KMS-11 (cell line): ENCODE measurements around the gene ELP1.

Experiments used
- H2AFZ ChIP-seq: fragments of 200-600 bp; sonication (generic); 2 replicates; pipeline ENCODE4 v1.6.1; 2016; ENCODE audit warnings: antibody characterized with exemption, mixed run types, low read depth
- H3K27ac ChIP-seq: fragments of 200-600 bp; sonication (generic); 2 replicates; pipeline ENCODE4 v1.6.1; 2016; ENCODE audit warnings: mild to moderate bottlenecking, mixed run types
- H3K27me3 ChIP-seq: fragments of 200-600 bp; sonication (generic); 2 replicates; pipeline ENCODE4 v1.6.1; 2017; ENCODE audit warnings: mild to moderate bottlenecking, low read depth, mixed run types, moderate library complexity; ENCODE audit not compliant: insufficient read depth
- H3K36me3 ChIP-seq: fragments of 200-600 bp; sonication (generic); 2 replicates; pipeline ENCODE4 v1.6.1; 2017; ENCODE audit warnings: mild to moderate bottlenecking, mixed run types; ENCODE audit not compliant: insufficient read depth
- H3K4me1 ChIP-seq: fragments of 200-600 bp; sonication (generic); 2 replicates; pipeline ENCODE4 v1.6.1; 2016; ENCODE audit warnings: mild to moderate bottlenecking, low read depth, mixed run types; ENCODE audit not compliant: poor library complexity, severe bottlenecking
- H3K4me2 ChIP-seq: fragments of 200-600 bp; sonication (generic); 2 replicates; pipeline ENCODE4 v1.7.0; 2016; ENCODE audit warnings: mild to moderate bottlenecking, mixed run types
- H3K4me3 ChIP-seq: fragments of 200-600 bp; sonication (generic); IDR thresholded peaks from 2 replicates; pipeline ENCODE4 v1.6.1; 2017; ENCODE audit warnings: low read depth, low read length, mixed read lengths; ENCODE audit not compliant: insufficient read depth
- H3K79me2 ChIP-seq: fragments of 200-600 bp; sonication (generic); 2 replicates; pipeline ENCODE4 v1.6.1; 2016; ENCODE audit warnings: low read depth, mixed run types; ENCODE audit not compliant: insufficient read depth
- H3K9ac ChIP-seq: fragments of 200-600 bp; sonication (generic); 2 replicates; pipeline ENCODE4 v1.6.1; 2016; ENCODE audit warnings: mild to moderate bottlenecking, mixed run types
- H4K20me1 ChIP-seq: fragments of 200-600 bp; sonication (generic); 2 replicates; pipeline ENCODE4 v1.6.1; 2016; ENCODE audit warnings: mild to moderate bottlenecking, mixed run types; ENCODE audit not compliant: insufficient read depth
- CTCF ChIP-seq: fragments of 200-600 bp; sonication (generic); conservative IDR thresholded peaks from 2 replicates; pipeline ENCODE4 v1.6.1; 2017; ENCODE audit warnings: low read depth, mild to moderate bottlenecking, antibody characterized with exemption, low read length, moderate library complexity, mixed read lengths

ELP1 gene

GRCh38 chr9:108855888-108856287 lies 78.0 kb downstream of the ELP1 start, which contains the start of gene ACTL7B:
ACTL7B (minus strand) TSS chr9:108855986; CDS start chr9:108855930, 56 bp downstream.
- no peaks in the 10 kb centered on the region for H3K36me3 ChIP-seq
- H3K27me3 ChIP-seq = no peaks in the 10 kb centered on the region
- no peaks in the 10 kb centered on the region for H3K79me2 ChIP-seq
- no peak within 1 kb of the TSS for H3K27ac ChIP-seq
- H3K9ac ChIP-seq = no peak within 1 kb of the TSS
- no peaks in the 10 kb centered on the region for H4K20me1 ChIP-seq
- H3K4me1 ChIP-seq = no peaks in the 10 kb centered on the region
- H3K4me3 ChIP-seq = no peak within 1 kb of the TSS
- TF ChIP-seq CTCF = no peak
- no peak within 1 kb of the TSS for H3K4me2 ChIP-seq
- no peak within 1 kb of the TSS for H2AFZ ChIP-seq

- H4K20me1 ChIP-seq = no peaks in the 10 kb centered on the region
- no peak overlapping the region for H3K4me2 ChIP-seq
- H3K27ac ChIP-seq = no peak overlapping the region
- H2AFZ ChIP-seq = no peak overlapping the region
- no peak for TF ChIP-seq CTCF
- H3K9ac ChIP-seq = no peak overlapping the region
- no peaks in the 10 kb centered on the region for H3K27me3 ChIP-seq
- no peaks in the 10 kb centered on the region for H3K36me3 ChIP-seq
- no peaks in the 10 kb centered on the region for H3K79me2 ChIP-seq
- H3K4me3 ChIP-seq = no peak overlapping the region
- no peaks in the 10 kb centered on the region for H3K4me1 ChIP-seq
These were observed 78.4 kb downstream of the ELP1 start for GRCh38 chr9:108855529-108855886.

DNA sequence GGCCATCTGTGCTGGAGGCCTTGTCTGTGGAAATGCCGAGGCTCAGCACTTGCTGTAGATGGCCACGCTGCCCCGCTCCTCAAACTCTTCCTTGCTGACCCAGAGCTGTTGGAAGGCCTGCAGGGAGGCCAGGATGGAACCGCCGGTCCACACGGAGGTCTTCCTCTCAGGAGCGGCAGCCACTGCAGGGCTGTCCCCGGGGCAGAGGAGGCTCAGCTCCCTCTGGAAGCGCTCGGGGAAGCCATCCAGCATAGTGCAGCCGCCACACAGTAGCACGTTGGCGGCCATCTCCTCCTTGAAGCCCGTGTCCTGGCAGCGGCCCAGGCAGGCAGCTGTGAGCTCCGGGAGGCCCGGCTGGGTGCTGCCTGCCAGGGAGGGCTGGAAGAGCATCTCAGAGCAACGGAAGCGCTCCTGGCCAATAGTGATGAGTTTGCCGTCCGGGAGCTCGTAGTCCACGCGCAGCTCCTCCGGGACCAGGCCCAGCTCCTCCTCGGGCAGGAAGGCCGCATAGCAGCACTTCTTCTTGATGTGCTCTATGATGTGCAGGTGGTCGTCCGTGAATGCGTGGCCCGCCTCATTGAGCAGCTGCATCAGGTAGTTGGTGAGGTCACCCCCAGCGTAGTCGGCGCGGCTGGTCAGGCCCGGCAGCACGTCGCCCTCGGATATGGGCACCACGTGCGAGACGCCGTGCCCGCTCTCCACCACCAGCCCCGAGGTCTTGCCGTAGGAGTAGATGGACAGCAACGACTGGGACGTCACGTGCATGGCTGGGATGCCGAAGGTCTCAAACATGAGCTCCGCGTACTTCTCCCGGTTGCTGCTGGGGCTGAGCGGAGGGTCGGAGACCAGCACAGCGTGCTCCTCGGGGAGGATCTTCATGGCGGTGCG lies 79.0 kb downstream of the ELP1 start:
- H3K27me3 ChIP-seq = no peaks in the 10 kb centered on the region
- H3K36me3 ChIP-seq = no peaks in the 10 kb centered on the region
- TF ChIP-seq CTCF = no peak
- H2AFZ ChIP-seq = no peak overlapping the region
- H3K79me2 ChIP-seq = no peaks in the 10 kb centered on the region
- H3K4me3 ChIP-seq = no peak overlapping the region
- H3K9ac ChIP-seq = no peak overlapping the region
- no peaks in the 10 kb centered on the region for H3K4me1 ChIP-seq
- H3K4me2 ChIP-seq = no peak overlapping the region
- H3K27ac ChIP-seq = no peak overlapping the region
- H4K20me1 ChIP-seq = no peaks in the 10 kb centered on the region

DNA sequence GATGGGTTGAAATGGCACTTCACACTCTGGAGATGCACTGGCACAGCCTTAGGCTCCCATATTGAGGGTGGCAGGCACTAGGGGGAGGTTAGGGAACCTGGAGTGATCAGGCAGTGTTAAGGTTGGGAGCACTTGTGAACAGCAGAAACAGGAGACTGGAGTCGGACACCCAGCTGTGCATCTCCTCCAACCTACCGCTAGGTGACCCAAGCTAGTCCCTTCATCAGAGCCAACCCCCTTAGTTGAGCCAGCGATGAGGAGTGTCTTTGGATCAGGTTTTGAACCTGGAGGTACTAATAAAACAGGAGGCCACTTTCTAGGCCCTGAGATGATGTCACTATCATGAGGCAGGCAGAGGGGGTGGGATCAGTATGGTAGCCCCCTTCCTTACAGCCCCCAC lies 79.8 kb downstream of the ELP1 start:
- Histone ChIP-seq H3K27ac (no peak overlapping the region), H2AFZ (no peak overlapping the region), H3K79me2 (no peaks in the 10 kb centered on the region), H3K27me3 (no peaks in the 10 kb centered on the region), H3K4me3 (no peak overlapping the region), H3K36me3 (no peaks in the 10 kb centered on the region), H4K20me1 (no peaks in the 10 kb centered on the region), H3K4me2 (no peak overlapping the region), H3K9ac (no peak overlapping the region), H3K4me1 (no peaks in the 10 kb centered on the region)
- no peak for TF ChIP-seq CTCF
